ENCODE data around the gene REM2.

DNA sequence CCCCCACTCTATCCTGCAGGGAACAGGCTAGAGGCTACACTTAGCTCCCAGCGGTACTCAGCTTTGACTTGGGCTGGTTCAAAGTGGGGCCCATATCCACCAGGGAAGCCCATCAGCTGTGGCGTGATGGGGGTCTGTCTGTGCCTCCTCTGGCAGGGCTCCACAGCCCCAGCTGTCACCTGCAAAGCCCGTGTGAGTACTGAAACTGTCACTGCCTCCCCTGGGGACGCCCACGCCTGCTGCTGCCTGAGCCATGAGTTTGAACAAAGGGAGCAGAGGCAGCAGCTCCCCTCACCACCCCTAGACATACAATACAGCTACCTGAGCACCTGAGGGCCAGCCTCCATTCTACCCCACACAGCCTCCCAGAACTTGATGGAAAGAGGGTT lies 5.0 kb downstream of the REM2 start:
- no peak for TF ChIP-seq TAF1 (IDR thresholded peaks at IDR 0.05; ENCODE audit: borderline replicate concordance, low read depth, low read length)
- no peak for TF ChIP-seq POLR2AphosphoS5 (IDR thresholded peaks at IDR 0.05; ENCODE audit: low read depth, low read length)
- TF ChIP-seq EZH2phosphoT487 (IDR thresholded peaks at IDR 0.05; ENCODE audit: borderline replicate concordance, low read depth) = no peak
- TF ChIP-seq, protein P1, sequence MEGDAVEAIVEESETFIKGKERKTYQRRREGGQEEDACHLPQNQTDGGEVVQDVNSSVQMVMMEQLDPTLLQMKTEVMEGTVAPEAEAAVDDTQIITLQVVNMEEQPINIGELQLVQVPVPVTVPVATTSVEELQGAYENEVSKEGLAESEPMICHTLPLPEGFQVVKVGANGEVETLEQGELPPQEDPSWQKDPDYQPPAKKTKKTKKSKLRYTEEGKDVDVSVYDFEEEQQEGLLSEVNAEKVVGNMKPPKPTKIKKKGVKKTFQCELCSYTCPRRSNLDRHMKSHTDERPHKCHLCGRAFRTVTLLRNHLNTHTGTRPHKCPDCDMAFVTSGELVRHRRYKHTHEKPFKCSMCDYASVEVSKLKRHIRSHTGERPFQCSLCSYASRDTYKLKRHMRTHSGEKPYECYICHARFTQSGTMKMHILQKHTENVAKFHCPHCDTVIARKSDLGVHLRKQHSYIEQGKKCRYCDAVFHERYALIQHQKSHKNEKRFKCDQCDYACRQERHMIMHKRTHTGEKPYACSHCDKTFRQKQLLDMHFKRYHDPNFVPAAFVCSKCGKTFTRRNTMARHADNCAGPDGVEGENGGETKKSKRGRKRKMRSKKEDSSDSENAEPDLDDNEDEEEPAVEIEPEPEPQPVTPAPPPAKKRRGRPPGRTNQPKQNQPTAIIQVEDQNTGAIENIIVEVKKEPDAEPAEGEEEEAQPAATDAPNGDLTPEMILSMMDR (IDR thresholded peaks at IDR 0.05) = no peak
- TF ChIP-seq RAD21 (IDR thresholded peaks at IDR 0.05; ENCODE audit: low read length) = no peak
- no peak for TF ChIP-seq RCOR1 (IDR thresholded peaks at IDR 0.05; ENCODE audit: low read length)
- TF ChIP-seq CHD2 (IDR thresholded peaks at IDR 0.05; ENCODE audit: low read length, partially characterized antibody) = no peak
- TF ChIP-seq NFIC (IDR thresholded peaks at IDR 0.05; ENCODE audit: borderline replicate concordance) = no peak
- TF ChIP-seq, protein P2, sequence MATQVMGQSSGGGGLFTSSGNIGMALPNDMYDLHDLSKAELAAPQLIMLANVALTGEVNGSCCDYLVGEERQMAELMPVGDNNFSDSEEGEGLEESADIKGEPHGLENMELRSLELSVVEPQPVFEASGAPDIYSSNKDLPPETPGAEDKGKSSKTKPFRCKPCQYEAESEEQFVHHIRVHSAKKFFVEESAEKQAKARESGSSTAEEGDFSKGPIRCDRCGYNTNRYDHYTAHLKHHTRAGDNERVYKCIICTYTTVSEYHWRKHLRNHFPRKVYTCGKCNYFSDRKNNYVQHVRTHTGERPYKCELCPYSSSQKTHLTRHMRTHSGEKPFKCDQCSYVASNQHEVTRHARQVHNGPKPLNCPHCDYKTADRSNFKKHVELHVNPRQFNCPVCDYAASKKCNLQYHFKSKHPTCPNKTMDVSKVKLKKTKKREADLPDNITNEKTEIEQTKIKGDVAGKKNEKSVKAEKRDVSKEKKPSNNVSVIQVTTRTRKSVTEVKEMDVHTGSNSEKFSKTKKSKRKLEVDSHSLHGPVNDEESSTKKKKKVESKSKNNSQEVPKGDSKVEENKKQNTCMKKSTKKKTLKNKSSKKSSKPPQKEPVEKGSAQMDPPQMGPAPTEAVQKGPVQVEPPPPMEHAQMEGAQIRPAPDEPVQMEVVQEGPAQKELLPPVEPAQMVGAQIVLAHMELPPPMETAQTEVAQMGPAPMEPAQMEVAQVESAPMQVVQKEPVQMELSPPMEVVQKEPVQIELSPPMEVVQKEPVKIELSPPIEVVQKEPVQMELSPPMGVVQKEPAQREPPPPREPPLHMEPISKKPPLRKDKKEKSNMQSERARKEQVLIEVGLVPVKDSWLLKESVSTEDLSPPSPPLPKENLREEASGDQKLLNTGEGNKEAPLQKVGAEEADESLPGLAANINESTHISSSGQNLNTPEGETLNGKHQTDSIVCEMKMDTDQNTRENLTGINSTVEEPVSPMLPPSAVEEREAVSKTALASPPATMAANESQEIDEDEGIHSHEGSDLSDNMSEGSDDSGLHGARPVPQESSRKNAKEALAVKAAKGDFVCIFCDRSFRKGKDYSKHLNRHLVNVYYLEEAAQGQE (IDR thresholded peaks at IDR 0.05; ENCODE audit: low read depth, low read length) = no peak
- TF ChIP-seq, protein P3, sequence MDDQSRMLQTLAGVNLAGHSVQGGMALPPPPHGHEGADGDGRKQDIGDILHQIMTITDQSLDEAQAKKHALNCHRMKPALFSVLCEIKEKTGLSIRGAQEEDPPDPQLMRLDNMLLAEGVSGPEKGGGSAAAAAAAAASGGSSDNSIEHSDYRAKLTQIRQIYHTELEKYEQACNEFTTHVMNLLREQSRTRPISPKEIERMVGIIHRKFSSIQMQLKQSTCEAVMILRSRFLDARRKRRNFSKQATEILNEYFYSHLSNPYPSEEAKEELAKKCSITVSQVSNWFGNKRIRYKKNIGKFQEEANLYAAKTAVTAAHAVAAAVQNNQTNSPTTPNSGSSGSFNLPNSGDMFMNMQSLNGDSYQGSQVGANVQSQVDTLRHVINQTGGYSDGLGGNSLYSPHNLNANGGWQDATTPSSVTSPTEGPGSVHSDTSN (IDR thresholded peaks at IDR 0.05) = no peak
- no peak for TF ChIP-seq YY1 (IDR thresholded peaks at IDR 0.05; ENCODE audit: low read depth)
- no peak for TF ChIP-seq EP300 (IDR thresholded peaks at IDR 0.05; ENCODE audit: borderline replicate concordance in 1 of 2, low read depth in 1 of 2, low read length in 1 of 2)
